CD4-positive, alpha-beta T cell (primary cell): ENCODE measurements around the gene IL9. TPM values are rescaled to one million over a fixed set of nuclear protein-coding genes. Genes with fewer than 3 reads are reported as not detected.

Experiments
- ATAC-seq: fragments of 200-7000 bp; cut with Tn5 transposase; one replicate; pipeline ENCODE4 v1.10.0; 2022; ENCODE audit warnings: mild to moderate bottlenecking; ENCODE audit not compliant: poor library complexity
- CTCF ChIA-PET: fragments of 350-600 bp; sonication (Branson Sonifier 250); formaldehyde crosslinking; loops from one replicate; lab custom pipeline; 2021; ENCODE audit warnings: antibody characterized with exemption, inconsistent platforms; lab: Charles Lee
- POLR2A ChIA-PET: fragments of 350-600 bp; sonication (Branson Sonifier 250); formaldehyde crosslinking; loops from one replicate; lab custom pipeline; 2021; ENCODE audit warnings: antibody characterized with exemption, inconsistent platforms; lab: Charles Lee
- DNase-seq, 14 experiments: peaks; one replicate each; pipeline ENCODE4 v3.0.0-alpha.2; 2013 to 2020; ENCODE audit warnings: mixed read lengths in 2 of 14
- H3K27ac ChIP-seq, 2 donors: one replicate each; pipeline versions ENCODE4 v1.5.1 to v1.7.0; 2013; ENCODE audit warnings: low read length in 2 of 2, low read depth in 1 of 2, mild to moderate bottlenecking in 1 of 2
- H3K27me3 ChIP-seq, 2 experiments: 1 replicate in 1 of 2; 2 replicates in 1 of 2; pipeline versions ENCODE4 v1.6.1 to v1.7.0; 2013; ENCODE audit warnings: low read length in 2 of 2, control low read depth in 1 of 2, mild to moderate bottlenecking in 1 of 2, moderate library complexity in 1 of 2; ENCODE audit not compliant: insufficient read depth in 2 of 2, control insufficient read depth in 1 of 2
- H3K36me3 ChIP-seq: one replicate; pipeline ENCODE4 v1.6.1; 2013; ENCODE audit warnings: low read length, control low read depth; ENCODE audit not compliant: insufficient read depth
- H3K4me1 ChIP-seq: one replicate; pipeline ENCODE4 v1.6.1; 2013; ENCODE audit warnings: low read length, control low read depth; ENCODE audit not compliant: insufficient read depth
- H3K4me3 ChIP-seq: one replicate; pipeline ENCODE4 v1.5.1; 2013; ENCODE audit warnings: mild to moderate bottlenecking, low read length, moderate library complexity
- H3K9me3 ChIP-seq, 2 experiments: 1 replicate in 1 of 2; 2 replicates in 1 of 2; pipeline versions ENCODE4 v1.6.1 to v1.7.0; 2013; ENCODE audit warnings: low read length in 2 of 2, mild to moderate bottlenecking in 2 of 2, control low read depth in 1 of 2, moderate library complexity in 1 of 2; ENCODE audit not compliant: control insufficient read depth in 1 of 2, insufficient read depth in 1 of 2
- H3K27ac Mint-ChIP-seq: one replicate; pipeline ENCODE4 v1.8.0; 2020; ENCODE audit warnings: mixed read lengths
- H3K27me3 Mint-ChIP-seq: one replicate; pipeline ENCODE4 v1.8.0; 2021; ENCODE audit warnings: mixed read lengths
- H3K36me3 Mint-ChIP-seq: one replicate; pipeline ENCODE4 v1.8.0; 2021; ENCODE audit warnings: low read depth, mixed read lengths
- H3K4me1 Mint-ChIP-seq: one replicate; pipeline ENCODE4 v1.8.0; 2021; ENCODE audit warnings: low read depth, mixed read lengths
- H3K4me3 Mint-ChIP-seq: one replicate; pipeline ENCODE4 v1.8.0; 2020; ENCODE audit warnings: mild to moderate bottlenecking, mixed read lengths
- H3K9me3 Mint-ChIP-seq: one replicate; pipeline ENCODE4 v1.8.0; 2020; ENCODE audit warnings: mixed read lengths
- intact Hi-C, 2 experiments: fragments of 100-400 bp; cut with DNase I in 1 of 2; cut with micrococcal nuclease in 1 of 2; formaldehyde crosslinking; loops; one replicate each; pipeline versions ENCODE4 v1.15.1 to v1.9.0; 2023 to 2025; cut with DNase I, micrococcal nuclease
- total RNA-seq, 174 experiments: library from RNA in 2 of 174; stranded (reverse) in 2 of 174; gene quantifications; one replicate each; pipeline ENCODE4 v1.2.3 and lab custom pipeline; 2021 to 2026
- TF ChIP-seq, protein P1 (sequence below): fragments of 200-600 bp; IDR thresholded peaks from one replicate; pipeline ENCODE4 v1.8.0; 2022; ENCODE audit warnings: antibody characterized with exemption, mild to moderate bottlenecking

IL9 gene
- total RNA-seq, 2 experiments from 2014 or later: not detected

DNA sequence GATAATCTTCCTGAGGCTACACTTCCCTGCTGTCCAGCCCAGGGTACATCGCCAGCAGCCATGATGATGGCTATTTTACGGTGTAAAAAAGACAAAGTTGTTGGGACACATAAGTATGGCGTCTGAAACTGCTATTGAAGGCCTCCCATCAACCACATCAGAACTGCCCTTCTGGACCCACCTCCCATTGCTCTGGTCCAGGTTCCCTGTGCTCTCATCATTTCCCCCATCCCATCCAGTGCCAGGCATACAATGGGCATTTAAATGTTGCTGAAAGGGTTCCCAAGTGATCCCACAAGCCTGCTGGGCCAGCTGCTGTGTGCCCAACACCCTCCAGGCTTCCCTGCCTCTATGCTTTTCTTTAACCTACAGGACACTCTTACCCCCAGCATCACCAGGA is 10.6 kb downstream of the IL9 start:
- no peak overlapping the region for H3K27ac Mint-ChIP-seq

DNA sequence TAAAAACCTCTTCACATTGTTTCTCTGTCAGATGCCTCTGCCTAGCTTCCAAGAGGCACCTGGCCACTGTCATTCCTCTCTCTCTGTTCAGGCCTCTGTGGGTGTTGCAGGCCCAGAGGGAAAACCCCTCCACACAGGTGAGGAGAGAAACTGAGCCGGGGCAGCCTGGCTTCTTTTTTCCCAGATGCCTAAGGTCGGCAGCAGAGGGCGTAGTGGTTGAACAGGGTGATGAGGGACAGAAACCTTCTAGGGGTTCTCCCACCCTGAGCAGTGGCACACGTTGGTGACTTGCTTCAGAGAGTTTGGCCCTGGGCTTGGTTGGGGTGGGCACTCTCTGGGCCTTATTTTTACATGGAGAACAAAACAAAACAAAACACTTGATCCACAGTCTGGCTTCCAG is 12.2 kb downstream of the IL9 start:
- H3K27me3 Mint-ChIP-seq: peaks cover 46% of the 10 kb centered on the region
- H3K4me3 Mint-ChIP-seq: no peak overlapping the region
- H3K4me1 ChIP-seq: peaks cover 8% of the 10 kb centered on the region
- ChIA-PET CTCF (no interaction called here), POLR2A (no interaction called here)
- no peak overlapping the region for H3K4me3 ChIP-seq
- H3K27me3 ChIP-seq: peaks cover 9 to 10% of the 10 kb centered on the region in 2 experiments
- no peaks in the 10 kb centered on the region for H3K9me3 Mint-ChIP-seq
- intact Hi-C loops: no loop called here
- TF ChIP-seq, protein P1, sequence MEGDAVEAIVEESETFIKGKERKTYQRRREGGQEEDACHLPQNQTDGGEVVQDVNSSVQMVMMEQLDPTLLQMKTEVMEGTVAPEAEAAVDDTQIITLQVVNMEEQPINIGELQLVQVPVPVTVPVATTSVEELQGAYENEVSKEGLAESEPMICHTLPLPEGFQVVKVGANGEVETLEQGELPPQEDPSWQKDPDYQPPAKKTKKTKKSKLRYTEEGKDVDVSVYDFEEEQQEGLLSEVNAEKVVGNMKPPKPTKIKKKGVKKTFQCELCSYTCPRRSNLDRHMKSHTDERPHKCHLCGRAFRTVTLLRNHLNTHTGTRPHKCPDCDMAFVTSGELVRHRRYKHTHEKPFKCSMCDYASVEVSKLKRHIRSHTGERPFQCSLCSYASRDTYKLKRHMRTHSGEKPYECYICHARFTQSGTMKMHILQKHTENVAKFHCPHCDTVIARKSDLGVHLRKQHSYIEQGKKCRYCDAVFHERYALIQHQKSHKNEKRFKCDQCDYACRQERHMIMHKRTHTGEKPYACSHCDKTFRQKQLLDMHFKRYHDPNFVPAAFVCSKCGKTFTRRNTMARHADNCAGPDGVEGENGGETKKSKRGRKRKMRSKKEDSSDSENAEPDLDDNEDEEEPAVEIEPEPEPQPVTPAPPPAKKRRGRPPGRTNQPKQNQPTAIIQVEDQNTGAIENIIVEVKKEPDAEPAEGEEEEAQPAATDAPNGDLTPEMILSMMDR: no peak
- ATAC-seq: no peak
- no peak overlapping the region for H3K27ac Mint-ChIP-seq
- H3K9me3 ChIP-seq: peaks cover 0 to 7% of the 10 kb centered on the region in 2 experiments
- H3K36me3 Mint-ChIP-seq: no peaks in the 10 kb centered on the region
- no peak for DNase-seq
- H3K27ac ChIP-seq: no peak overlapping the region
- H3K4me1 Mint-ChIP-seq: peaks cover 10% of the 10 kb centered on the region
- H3K36me3 ChIP-seq: no peaks in the 10 kb centered on the region

More for the DNA sequence above, 10.6 kb downstream of the IL9 start:
- ATAC-seq: no peak
- H3K9me3 Mint-ChIP-seq: no peaks in the 10 kb centered on the region
- H3K4me1 Mint-ChIP-seq: peaks cover 10% of the 10 kb centered on the region
- H3K9me3 ChIP-seq: no peaks in the 10 kb centered on the region
- H3K36me3 Mint-ChIP-seq: no peaks in the 10 kb centered on the region
- POLR2A ChIA-PET: no interaction called here
- DNase-seq: no peak
- H3K4me1 ChIP-seq: peaks cover 8% of the 10 kb centered on the region
- no peaks in the 10 kb centered on the region for H3K36me3 ChIP-seq
- H3K4me3 Mint-ChIP-seq: no peak overlapping the region
- intact Hi-C loops: loop anchor here (5.0 kb wide), 2 partner anchors 177 to 1612 kb away; partner anchors contain the start of gene SPOCK1 (in 1 of the 2)
- peaks cover 36% of the 10 kb centered on the region for H3K27me3 Mint-ChIP-seq
- H3K27me3 ChIP-seq: peaks cover 4 to 6% of the 10 kb centered on the region in 2 experiments
- CTCF ChIA-PET: no interaction called here
- H3K27ac ChIP-seq: no peak overlapping the region
- no peak overlapping the region for H3K4me3 ChIP-seq
- TF ChIP-seq, protein P1: no peak

DNA sequence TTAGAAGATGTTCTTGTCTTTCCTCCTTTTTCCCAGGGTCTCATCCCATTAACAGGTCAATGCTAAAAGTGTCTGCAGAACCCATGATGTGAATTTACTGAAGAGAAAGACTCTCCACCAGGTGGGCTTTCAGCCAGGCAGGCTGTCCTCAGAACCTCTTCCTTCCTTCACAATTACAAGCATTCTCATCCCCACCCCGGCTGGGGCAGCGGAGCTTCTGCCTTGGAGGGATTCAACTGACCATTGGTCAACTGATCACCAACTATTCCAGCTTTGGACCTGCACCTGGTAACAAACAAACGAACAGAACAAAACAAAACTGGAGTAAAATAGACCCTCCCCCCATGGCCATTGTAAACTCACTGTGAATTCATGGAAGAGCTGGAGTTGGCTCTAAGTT is 12.6 kb downstream of the IL9 start:
- Mint-ChIP-seq H3K4me3 (no peak overlapping the region), H3K27ac (no peak overlapping the region)
- intact Hi-C loops: no loop called here

More for the DNA sequence above, 12.6 kb downstream of the IL9 start:
- CTCF ChIA-PET: no interaction called here
- DNase-seq: no peak
- Mint-ChIP-seq H3K9me3 (no peaks in the 10 kb centered on the region), H3K36me3 (no peaks in the 10 kb centered on the region), H3K27me3 (peaks cover 46% of the 10 kb centered on the region), H3K4me1 (peaks cover 9% of the 10 kb centered on the region)
- H3K4me3 ChIP-seq: no peak overlapping the region
- peaks cover 9 to 10% of the 10 kb centered on the region in 2 experiments for H3K27me3 ChIP-seq
- H3K27ac ChIP-seq: no peak overlapping the region
- POLR2A ChIA-PET: no interaction called here
- peaks cover 7% of the 10 kb centered on the region for H3K4me1 ChIP-seq
- H3K9me3 ChIP-seq: peaks cover 0 to 7% of the 10 kb centered on the region in 2 experiments
- no peak for ATAC-seq
- H3K36me3 ChIP-seq: no peaks in the 10 kb centered on the region
- TF ChIP-seq, protein P1: no peak
